GM19372 (cell line): ENCODE results near the gene FIBCD1.

Experiments
- ATAC-seq: cut with Tn5 transposase; IDR thresholded peaks from one replicate; pipeline ENCODE4 v1.9.1; 2021; ENCODE audit warnings: mild to moderate bottlenecking, low read depth, moderate library complexity; ENCODE audit not compliant: unreplicated experiment

Gene FIBCD1

GRCh38 chr9:130897848-130898551, 41.0 kb downstream of the FIBCD1 start:
- ATAC-seq = no peak

GRCh38 chr9:130897105-130897751, 41.8 kb downstream of the FIBCD1 start:
- ATAC-seq = no peak

GRCh38 chr9:130896233-130897014, 42.6 kb downstream of the FIBCD1 start, which contains the start of gene QRFP:
Gene QRFP, minus strand, starts transcription at chr9:130896812. Its CDS starts 2,974 bp downstream, at chr9:130893838.
- no peak for ATAC-seq

- no peak for ATAC-seq
Measured at GRCh38 chr9:130895481-130896232, 43.4 kb downstream of the FIBCD1 start.

- no peak for ATAC-seq
Measured at GRCh38 chr9:130895038-130895437, 44.0 kb downstream of the FIBCD1 start.

- ATAC-seq = no peak
Measured at GRCh38 chr9:130894546-130894945, 44.5 kb downstream of the FIBCD1 start.

GRCh38 chr9:130893341-130894101, 45.5 kb downstream of the FIBCD1 start:
- ATAC-seq = no peak

- ATAC-seq = no peak
Measured at GRCh38 chr9:130892477-130893304, 46.4 kb downstream of the FIBCD1 start.

- no peak for ATAC-seq
Measured at GRCh38 chr9:130891688-130892476, 47.2 kb downstream of the FIBCD1 start.

- no peak for ATAC-seq
Measured at GRCh38 chr9:130890870-130891687, 48.0 kb downstream of the FIBCD1 start.

- ATAC-seq = no peak
Measured at GRCh38 chr9:130890124-130890523, 48.9 kb downstream of the FIBCD1 start.

GRCh38 chr9:130888146-130888885, 50.7 kb downstream of the FIBCD1 start:
- no peak for ATAC-seq

- no peak for ATAC-seq
Measured at GRCh38 chr9:130887494-130888144, 51.4 kb downstream of the FIBCD1 start.

GRCh38 chr9:130886981-130887380, 52.1 kb downstream of the FIBCD1 start:
- no peak for ATAC-seq

GRCh38 chr9:130885484-130886375, 53.3 kb downstream of the FIBCD1 start:
- no peak for ATAC-seq
